HL-60 (cell line): ENCODE data around the gene GRIN1.
A peak's percentile ranks its signal among the peaks of the same experiment; 100 is the strongest.

Experiments
- DNase-seq, 2 experiments: peaks; one replicate each; pipeline ENCODE4 v3.0.0-alpha.2; 2010 to 2020; ENCODE audit warnings: low read depth in 1 of 2, low spot score in 1 of 2
- H3K27ac ChIP-seq: fragments of 250-450 bp; sonication (Bioruptor Pico); replicated peaks from 2 replicates; pipeline ENCODE4 v1.5.1; 2020; ENCODE audit warnings: mild to moderate bottlenecking, moderate library complexity
- H3K27me3 ChIP-seq: fragments of 250-450 bp; sonication (Bioruptor Pico); 2 replicates; pipeline ENCODE4 v1.5.1; 2021; ENCODE audit warnings: mild to moderate bottlenecking, moderate library complexity; ENCODE audit not compliant: insufficient read depth, poor library complexity, severe bottlenecking
- H3K4me3 ChIP-seq: replicated peaks from 2 replicates; pipeline ENCODE4 v1.5.1; 2011; ENCODE audit warnings: mild to moderate bottlenecking, control low read depth, low read length; ENCODE audit not compliant: insufficient read depth
- GABPA ChIP-seq: IDR thresholded peaks from 2 replicates; pipeline ENCODE4 v1.6.1; 2012; ENCODE audit warnings: low read depth
- POLR2AphosphoS5 ChIP-seq: IDR thresholded peaks from 2 replicates; pipeline ENCODE4 v1.6.1; 2012; ENCODE audit warnings: low read depth
- SPI1 ChIP-seq: IDR thresholded peaks from 2 replicates; pipeline ENCODE4 v1.6.1; 2012; ENCODE audit warnings: low read depth, mild to moderate bottlenecking, borderline replicate concordance
- TF ChIP-seq, protein P1 (sequence below): IDR thresholded peaks from one replicate; pipeline ENCODE4 v1.5.1; 2011; ENCODE audit warnings: low read length, control low read depth, inconsistent platforms; ENCODE audit not compliant: insufficient read depth
- TF ChIP-seq, protein P2 (sequence below): IDR thresholded peaks from 2 replicates; pipeline ENCODE4 v1.6.1; 2012; ENCODE audit warnings: low read depth; ENCODE audit not compliant: insufficient replicate concordance

Gene GRIN1

DNA sequence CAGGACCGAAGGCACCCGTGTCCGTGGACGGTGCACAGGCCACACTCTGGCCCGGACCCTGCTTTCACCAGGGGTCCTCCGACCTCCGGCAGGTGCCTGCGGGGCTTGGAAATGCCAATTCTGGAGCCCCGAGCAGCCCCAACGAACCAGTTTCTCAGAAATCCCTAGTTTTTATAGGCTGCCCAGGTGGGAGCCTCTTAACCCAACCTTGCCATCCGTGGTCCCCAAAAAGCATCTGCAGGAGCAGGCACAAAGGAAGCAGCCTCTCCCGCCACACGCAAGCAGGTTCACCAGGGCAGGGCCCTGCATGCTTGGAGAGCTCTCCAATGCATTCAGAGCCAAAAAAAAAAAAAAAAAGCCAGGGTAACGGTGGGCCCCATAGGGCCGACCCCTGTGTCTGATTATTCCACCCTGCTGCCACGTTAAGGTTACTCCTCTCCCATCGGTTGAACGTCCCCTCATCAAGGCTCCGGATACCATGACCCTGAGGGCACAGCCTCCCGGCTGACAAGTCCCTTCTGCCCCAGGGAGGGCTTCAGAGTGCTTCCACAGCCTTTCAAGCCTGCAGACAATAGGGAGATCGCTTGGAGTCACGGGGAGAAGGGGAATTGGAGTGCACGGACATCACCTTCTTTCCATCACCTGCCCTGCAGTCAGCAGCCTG is 62.4 kb downstream of the GRIN1 start:
- peak in 1 of 2 experiments; percentile 22 for DNase-seq
- Histone ChIP-seq H3K27me3 (no peaks in the 10 kb centered on the region), H3K27ac (peak overlapping the region; percentile 74), H3K4me3 (peak overlapping the region; percentile 62)
- TF ChIP-seq, protein P1, sequence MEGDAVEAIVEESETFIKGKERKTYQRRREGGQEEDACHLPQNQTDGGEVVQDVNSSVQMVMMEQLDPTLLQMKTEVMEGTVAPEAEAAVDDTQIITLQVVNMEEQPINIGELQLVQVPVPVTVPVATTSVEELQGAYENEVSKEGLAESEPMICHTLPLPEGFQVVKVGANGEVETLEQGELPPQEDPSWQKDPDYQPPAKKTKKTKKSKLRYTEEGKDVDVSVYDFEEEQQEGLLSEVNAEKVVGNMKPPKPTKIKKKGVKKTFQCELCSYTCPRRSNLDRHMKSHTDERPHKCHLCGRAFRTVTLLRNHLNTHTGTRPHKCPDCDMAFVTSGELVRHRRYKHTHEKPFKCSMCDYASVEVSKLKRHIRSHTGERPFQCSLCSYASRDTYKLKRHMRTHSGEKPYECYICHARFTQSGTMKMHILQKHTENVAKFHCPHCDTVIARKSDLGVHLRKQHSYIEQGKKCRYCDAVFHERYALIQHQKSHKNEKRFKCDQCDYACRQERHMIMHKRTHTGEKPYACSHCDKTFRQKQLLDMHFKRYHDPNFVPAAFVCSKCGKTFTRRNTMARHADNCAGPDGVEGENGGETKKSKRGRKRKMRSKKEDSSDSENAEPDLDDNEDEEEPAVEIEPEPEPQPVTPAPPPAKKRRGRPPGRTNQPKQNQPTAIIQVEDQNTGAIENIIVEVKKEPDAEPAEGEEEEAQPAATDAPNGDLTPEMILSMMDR: no peak
- TF ChIP-seq SPI1: no peak
- no peak for TF ChIP-seq GABPA
- TF ChIP-seq, protein P2, sequence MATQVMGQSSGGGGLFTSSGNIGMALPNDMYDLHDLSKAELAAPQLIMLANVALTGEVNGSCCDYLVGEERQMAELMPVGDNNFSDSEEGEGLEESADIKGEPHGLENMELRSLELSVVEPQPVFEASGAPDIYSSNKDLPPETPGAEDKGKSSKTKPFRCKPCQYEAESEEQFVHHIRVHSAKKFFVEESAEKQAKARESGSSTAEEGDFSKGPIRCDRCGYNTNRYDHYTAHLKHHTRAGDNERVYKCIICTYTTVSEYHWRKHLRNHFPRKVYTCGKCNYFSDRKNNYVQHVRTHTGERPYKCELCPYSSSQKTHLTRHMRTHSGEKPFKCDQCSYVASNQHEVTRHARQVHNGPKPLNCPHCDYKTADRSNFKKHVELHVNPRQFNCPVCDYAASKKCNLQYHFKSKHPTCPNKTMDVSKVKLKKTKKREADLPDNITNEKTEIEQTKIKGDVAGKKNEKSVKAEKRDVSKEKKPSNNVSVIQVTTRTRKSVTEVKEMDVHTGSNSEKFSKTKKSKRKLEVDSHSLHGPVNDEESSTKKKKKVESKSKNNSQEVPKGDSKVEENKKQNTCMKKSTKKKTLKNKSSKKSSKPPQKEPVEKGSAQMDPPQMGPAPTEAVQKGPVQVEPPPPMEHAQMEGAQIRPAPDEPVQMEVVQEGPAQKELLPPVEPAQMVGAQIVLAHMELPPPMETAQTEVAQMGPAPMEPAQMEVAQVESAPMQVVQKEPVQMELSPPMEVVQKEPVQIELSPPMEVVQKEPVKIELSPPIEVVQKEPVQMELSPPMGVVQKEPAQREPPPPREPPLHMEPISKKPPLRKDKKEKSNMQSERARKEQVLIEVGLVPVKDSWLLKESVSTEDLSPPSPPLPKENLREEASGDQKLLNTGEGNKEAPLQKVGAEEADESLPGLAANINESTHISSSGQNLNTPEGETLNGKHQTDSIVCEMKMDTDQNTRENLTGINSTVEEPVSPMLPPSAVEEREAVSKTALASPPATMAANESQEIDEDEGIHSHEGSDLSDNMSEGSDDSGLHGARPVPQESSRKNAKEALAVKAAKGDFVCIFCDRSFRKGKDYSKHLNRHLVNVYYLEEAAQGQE: no peak

DNA sequence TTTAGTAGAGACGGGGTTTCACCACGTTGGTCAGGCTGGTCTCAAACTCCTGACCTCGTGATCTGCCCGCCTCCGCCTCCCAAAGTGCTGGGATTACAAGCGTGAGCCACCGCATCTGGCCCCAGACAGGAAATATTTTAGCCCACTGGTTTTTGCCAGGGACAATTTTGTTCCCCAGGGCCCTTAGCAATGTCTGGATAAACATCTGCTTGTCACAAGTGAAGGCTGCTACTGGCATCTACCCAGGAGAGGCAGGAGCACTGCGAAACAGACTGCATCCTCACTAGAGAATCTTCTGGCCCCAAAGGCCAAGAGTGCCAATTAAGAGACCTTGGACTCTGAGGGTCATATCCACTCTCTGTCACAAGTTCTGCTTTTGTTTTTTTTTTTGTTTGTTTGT is 64.0 kb downstream of the GRIN1 start:
- DNase-seq: no peak
- TF ChIP-seq, protein P2: no peak
- TF ChIP-seq, protein P1: no peak
- no peak for TF ChIP-seq POLR2AphosphoS5
- no peak for TF ChIP-seq SPI1
- TF ChIP-seq GABPA: no peak
- no peaks in the 10 kb centered on the region for H3K27me3 ChIP-seq
- H3K4me3 ChIP-seq: no peak overlapping the region
- H3K27ac ChIP-seq: no peak overlapping the region

DNA sequence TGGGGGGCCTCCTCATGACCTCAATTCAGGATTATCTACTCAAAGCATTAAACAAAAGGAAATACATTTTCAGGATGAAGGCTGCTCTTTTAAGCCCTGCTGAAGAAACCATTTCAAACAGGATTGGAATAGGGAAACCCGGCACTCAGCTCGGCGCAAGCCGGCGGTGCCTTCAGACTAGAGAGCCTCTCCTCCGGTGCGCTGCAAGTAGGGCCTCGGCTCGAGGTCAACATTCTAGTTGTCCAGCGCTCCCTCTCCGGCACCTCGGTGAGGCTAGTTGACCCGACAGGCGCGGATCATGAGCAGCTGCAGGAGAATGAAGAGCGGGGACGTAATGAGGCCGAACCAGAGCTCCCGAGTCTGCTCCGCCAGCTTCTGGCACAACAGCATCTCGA is 65.8 kb downstream of the GRIN1 start:
- peak overlapping the region; percentile 96 for H3K4me3 ChIP-seq
- TF ChIP-seq, protein P1: no peak
- TF ChIP-seq POLR2AphosphoS5: no peak
- no peak for TF ChIP-seq GABPA
- no peak for DNase-seq
- H3K27me3 ChIP-seq: no peaks in the 10 kb centered on the region
- H3K27ac ChIP-seq: peak overlapping the region; percentile 80
